ENCODE data around the gene IGFBP3.
A peak's percentile ranks its signal among the peaks of the same experiment; 100 is the strongest.

The IGFBP3 gene

DNA sequence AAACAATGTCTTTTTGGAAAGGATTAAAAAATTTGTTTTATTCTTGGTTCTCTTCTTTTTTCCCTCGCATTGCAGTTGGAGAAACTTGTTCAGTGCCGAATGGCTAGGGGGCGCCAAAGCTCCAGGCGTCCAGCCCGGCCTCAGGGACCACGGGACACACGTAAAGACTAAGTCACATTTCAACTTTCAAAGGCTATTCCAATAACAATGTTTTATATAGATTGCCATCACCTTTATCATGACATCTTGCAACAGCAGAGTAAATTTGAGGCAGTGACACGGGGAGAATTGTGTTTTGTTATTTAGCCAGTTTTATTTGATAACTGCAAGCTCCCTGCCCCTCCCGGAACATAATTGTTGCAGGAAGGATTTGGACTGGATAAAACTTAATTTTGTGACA, 2.2 kb upstream of the IGFBP3 start:
- peak; percentile 41 for DNase-seq (ENCODE audit: extremely low read depth, low read depth)

DNA sequence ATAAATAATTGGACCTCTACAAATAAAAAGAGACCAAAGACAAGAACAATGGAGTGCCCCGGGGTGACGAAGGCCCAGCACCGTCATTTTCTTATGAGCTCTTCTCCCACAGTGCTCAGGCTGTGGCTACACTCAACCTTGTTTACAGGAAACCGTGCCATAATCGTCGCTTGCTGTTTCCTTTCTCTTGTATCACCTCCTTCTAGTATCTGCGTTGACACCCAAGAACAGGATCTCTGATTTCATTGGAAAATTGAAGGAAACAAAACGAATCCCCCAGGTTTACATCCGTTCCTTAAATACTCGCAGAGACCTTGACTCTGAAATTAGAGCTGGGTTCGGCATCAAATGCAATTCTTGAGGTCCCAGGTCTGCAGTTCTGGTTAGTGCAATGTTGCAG, 1.7 kb upstream of the IGFBP3 start:
- TF ChIP-seq, protein P1, sequence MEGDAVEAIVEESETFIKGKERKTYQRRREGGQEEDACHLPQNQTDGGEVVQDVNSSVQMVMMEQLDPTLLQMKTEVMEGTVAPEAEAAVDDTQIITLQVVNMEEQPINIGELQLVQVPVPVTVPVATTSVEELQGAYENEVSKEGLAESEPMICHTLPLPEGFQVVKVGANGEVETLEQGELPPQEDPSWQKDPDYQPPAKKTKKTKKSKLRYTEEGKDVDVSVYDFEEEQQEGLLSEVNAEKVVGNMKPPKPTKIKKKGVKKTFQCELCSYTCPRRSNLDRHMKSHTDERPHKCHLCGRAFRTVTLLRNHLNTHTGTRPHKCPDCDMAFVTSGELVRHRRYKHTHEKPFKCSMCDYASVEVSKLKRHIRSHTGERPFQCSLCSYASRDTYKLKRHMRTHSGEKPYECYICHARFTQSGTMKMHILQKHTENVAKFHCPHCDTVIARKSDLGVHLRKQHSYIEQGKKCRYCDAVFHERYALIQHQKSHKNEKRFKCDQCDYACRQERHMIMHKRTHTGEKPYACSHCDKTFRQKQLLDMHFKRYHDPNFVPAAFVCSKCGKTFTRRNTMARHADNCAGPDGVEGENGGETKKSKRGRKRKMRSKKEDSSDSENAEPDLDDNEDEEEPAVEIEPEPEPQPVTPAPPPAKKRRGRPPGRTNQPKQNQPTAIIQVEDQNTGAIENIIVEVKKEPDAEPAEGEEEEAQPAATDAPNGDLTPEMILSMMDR (IDR thresholded peaks at IDR 0.05; ENCODE audit: low read depth, low read length) = no peak
- DNase-seq (ENCODE audit: extremely low read depth, low read depth) = no peak

More for the DNA sequence above, 2.2 kb upstream of the IGFBP3 start:
- TF ChIP-seq, protein P1 (IDR thresholded peaks at IDR 0.05; ENCODE audit: low read depth, low read length) = peak; percentile 95

DNA sequence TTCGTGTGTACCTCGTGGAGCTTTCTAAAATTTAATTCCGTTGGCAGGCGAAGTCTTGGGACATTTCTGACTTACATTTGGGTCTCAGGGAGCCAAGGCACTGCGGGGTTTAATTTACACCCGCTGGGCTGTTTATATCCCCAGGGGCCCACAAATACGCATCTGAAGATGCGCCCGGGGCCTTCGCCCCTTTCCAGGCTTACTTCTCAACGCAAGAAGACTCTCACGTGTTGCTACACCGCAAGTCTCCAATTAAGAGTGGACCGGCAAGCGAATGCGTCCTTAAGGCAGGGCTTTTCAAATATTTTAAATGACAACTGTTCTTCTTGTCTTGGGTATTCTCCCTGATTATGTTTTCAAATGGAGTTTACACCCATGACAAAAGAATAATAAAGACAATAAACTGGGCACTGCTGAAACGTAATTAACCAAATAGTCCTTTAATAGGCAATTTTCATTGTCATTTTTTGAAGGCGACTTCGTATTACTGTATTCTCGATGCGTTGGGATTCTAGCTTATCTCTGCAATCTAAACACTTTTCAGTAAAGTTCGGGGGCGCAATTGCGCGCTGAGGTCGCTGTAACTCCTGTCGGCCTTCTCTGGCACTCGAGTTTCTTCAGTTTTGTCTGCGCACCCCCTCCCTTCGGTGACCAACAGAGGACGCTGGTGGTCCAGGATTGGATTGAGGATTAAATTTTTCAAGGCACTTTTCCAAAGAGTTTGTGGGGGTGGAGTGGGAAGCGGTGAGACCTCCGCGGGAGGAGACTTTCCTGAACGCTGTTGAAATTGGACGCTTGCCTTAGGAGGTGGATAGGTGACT, 837 bp upstream of the IGFBP3 start:
- TF ChIP-seq, protein P1 (IDR thresholded peaks at IDR 0.05; ENCODE audit: low read depth, low read length) = peak; percentile 99
- no peak for DNase-seq (ENCODE audit: extremely low read depth, low read depth)

DNA sequence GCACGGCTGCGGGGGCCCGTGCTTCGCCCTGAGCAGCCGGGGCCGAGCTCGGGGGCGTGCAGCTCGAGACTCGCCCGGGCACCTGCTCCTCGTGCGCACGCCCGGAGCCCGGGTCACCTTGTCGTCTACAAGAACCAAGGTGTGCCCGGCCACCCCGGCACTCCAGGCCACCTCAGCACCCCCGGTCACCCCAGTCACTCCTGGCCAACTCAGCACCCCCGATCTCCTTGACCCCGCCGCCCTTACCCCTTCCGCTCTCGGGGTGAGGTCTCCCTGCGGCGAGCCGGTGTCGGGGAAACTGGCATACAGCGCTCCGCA, 268 bp upstream of the IGFBP3 start:
- TF ChIP-seq, protein P1 (IDR thresholded peaks at IDR 0.05; ENCODE audit: low read depth, low read length) = no peak
- DNase-seq (ENCODE audit: extremely low read depth, low read depth) = no peak

DNA sequence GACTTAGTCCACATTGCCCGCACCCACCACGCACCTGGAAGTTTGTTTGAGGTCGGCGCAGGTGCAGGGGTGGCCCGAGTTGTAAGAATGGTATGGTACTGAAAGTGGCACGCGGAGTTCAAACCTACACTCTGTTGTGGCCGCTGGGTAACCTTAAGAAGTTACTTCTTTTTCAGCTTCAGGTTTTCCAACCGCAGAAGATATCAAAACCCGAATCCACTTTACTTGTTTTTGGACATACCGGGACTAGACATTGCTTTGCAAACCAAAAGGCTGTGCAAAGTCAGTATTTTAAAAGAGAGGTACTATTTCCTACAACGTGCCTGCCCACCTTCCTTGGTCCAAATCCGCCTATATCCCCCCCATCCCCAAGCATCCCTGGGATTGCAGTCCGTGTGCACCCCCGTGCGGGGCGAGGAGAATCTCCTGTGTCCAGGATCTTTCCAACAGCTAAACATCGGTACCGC, 1.0 kb downstream of the IGFBP3 start:
- TF ChIP-seq, protein P1 (IDR thresholded peaks at IDR 0.05; ENCODE audit: low read depth, low read length) = no peak
- no peak for DNase-seq (ENCODE audit: extremely low read depth, low read depth)

DNA sequence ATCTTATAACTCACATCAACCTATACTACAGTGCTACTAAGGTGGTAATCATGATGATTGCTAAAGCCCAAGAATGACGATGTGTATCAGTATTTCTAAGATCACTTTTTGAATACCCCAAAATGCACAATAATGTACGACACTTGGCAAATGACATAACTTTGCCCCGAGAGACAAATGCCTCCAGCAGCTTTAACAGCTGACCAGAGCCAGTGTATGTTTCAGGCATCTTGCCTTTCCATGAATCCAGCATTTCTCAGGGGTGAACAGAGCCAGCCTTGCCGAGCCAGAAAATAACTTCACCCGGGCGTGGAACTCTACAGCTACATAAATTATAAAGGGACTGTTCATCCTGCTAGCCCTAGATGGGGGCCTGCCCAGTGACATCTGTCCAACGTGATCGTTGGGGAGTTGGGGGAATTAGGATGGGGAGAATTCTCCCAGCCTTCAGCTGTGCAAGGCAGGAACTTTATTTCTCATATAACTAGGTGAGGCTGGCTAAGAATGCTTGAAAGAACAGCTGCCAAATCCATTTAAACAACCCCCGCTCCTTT, 1.8 kb downstream of the IGFBP3 start:
- TF ChIP-seq, protein P1 (IDR thresholded peaks at IDR 0.05; ENCODE audit: low read depth, low read length) = no peak
- DNase-seq (ENCODE audit: extremely low read depth, low read depth) = no peak

DNA sequence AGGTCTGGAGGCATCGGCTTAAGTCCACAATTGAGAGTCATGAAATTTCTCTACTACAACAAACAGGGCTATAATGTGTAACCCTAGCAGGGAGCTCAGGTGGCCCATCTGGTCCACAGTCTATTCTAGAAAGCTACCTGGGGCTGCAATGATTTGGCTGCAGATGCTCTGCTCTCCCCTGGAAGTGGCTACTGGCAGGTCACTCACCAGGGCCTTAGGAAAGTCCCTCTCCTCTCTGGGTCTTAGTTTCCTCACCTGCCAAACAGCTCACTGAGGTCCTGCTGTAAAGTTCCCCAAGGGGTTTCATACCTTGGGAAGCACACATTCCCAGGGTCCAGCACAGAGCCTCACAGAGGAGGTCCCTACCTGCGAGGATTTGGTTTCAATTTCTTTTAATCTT, 2.5 kb downstream of the IGFBP3 start:
- TF ChIP-seq, protein P1 (IDR thresholded peaks at IDR 0.05; ENCODE audit: low read depth, low read length) = no peak
- DNase-seq (ENCODE audit: extremely low read depth, low read depth) = no peak

All from AG09319 (cell line).